ENCODE measurements around the gene PRKCZ.
"Not testable (repeated sequence)": the region's sequence is repeated elsewhere in the genome, so short reads cannot be mapped to it uniquely, and the experiment has no call there.

The PRKCZ gene

DNA sequence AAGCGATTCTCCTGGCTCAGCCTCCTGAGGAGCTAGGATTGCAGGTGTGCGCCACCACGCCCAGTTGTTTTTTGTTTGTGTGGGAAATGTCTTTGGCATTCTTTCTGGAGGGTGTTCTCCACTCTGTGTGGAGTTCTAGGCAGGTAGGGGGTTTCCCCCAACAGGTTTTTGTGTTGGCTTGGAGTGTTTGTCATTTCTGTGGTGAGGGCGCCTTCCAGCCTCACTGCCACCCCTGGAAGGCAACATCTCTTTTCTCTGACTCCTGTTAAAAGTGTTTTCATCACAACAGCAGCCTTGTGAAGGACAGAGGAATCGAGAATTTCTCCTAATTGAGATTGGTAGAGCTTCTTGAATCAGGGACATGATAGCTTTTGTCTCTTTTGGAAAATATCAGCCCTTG is 69.7 kb downstream of the PRKCZ start:
- no peaks in the 10 kb centered on the region for H3K27me3 ChIP-seq (ENCODE audit: insufficient read depth, low read length)
- no peak for DNase-seq
- no peak overlapping the region for H4K12ac ChIP-seq (ENCODE audit: low read depth, low read length)
- WGBS (ENCODE audit: extremely low coverage, insufficient coverage, insufficient read length): no CpG with 5 or more reads among the region's 5 CpGs
- H3K79me1 ChIP-seq (ENCODE audit: low read length): no peaks in the 10 kb centered on the region
- H4K91ac ChIP-seq (ENCODE audit: low read depth, low read length): no peak overlapping the region
- H3K4me1 ChIP-seq (ENCODE audit: control insufficient read depth in 1 of 2, insufficient read depth in 2 of 2, low read length in 2 of 2): peaks cover 7 to 10% of the 10 kb centered on the region in 2 experiments
- no peak overlapping the region for H4K8ac ChIP-seq (ENCODE audit: low read depth, low read length)
- H2BK5ac ChIP-seq (ENCODE audit: low read depth, low read length, poor library complexity): no peak overlapping the region
- no peak overlapping the region for H3K18ac ChIP-seq (ENCODE audit: low read length)
- no peak overlapping the region for H3K4ac ChIP-seq (ENCODE audit: low read depth, low read length)
- H3K36me3 ChIP-seq (ENCODE audit: control insufficient read depth in 1 of 2, insufficient read depth in 2 of 2, low read length in 2 of 2): peaks cover 0 to 2% of the 10 kb centered on the region in 2 experiments
- peaks cover 6% of the 10 kb centered on the region for H3K9me3 ChIP-seq (ENCODE audit: insufficient read depth, low read depth, low read length)
- H2BK12ac ChIP-seq (ENCODE audit: low read length): no peak overlapping the region
- H2BK120ac ChIP-seq (ENCODE audit: insufficient read depth, low read length, poor library complexity): no peak overlapping the region
- H3K14ac ChIP-seq (ENCODE audit: low read length): no peak overlapping the region
- no peak overlapping the region for H2AFZ ChIP-seq (ENCODE audit: insufficient read depth, low read length, poor library complexity)
- no peak overlapping the region for H3K4me3 ChIP-seq (ENCODE audit: low read depth, low read length)
- H2AK5ac ChIP-seq (ENCODE audit: low read length): no peak overlapping the region
- no peak overlapping the region for H3K4me2 ChIP-seq (ENCODE audit: low read length)
- H3K9ac ChIP-seq (ENCODE audit: low read length): no peak overlapping the region
- H3K79me2 ChIP-seq (ENCODE audit: control insufficient read depth, insufficient read depth, low read length, poor library complexity): no peaks in the 10 kb centered on the region
- no peak overlapping the region for H3K23ac ChIP-seq (ENCODE audit: low read length)
- H3K27ac ChIP-seq (ENCODE audit: low read depth, low read length): no peak overlapping the region

DNA sequence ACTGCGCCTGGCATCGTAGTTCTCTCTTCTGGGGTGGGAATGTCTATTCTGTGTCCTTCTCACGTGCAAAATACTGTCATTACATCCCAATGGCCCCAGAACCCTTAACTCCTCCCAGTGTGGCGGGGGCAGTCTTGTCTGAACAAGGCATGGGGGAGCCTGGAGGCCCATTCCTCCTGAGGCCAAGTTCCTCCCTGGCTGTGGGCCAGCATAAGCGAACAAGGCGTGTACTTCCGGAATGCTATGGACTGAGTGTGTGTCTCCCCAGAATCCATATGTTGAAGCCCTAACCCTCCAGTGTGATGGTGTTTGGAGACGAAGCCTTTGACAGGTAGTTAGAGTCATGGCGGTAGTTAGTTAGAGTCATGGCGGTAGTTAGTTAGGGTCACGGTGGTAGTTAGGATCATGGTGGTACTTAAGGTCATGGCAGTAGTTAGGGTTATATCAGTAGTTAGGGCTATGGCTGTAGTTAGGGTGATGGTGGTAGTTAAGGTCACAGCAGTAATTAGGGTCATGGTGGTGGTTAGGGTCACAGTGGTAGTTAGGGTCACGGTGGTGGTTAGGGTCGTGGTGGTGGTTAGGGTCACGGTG is 71.0 kb downstream of the PRKCZ start:
- Histone ChIP-seq H3K79me2 (ENCODE audit: control insufficient read depth, insufficient read depth, low read length, poor library complexity) (no peaks in the 10 kb centered on the region), H3K23ac (ENCODE audit: low read length) (no peak overlapping the region), H3K4me2 (ENCODE audit: low read length) (no peak overlapping the region), H4K12ac (ENCODE audit: low read depth, low read length) (no peak overlapping the region), H3K14ac (ENCODE audit: low read length) (no peak overlapping the region), H4K8ac (ENCODE audit: low read depth, low read length) (no peak overlapping the region), H4K91ac (ENCODE audit: low read depth, low read length) (no peak overlapping the region), H3K4ac (ENCODE audit: low read depth, low read length) (no peak overlapping the region), H2BK5ac (ENCODE audit: low read depth, low read length, poor library complexity) (no peak overlapping the region), H2AFZ (ENCODE audit: insufficient read depth, low read length, poor library complexity) (no peak overlapping the region), H3K18ac (ENCODE audit: low read length) (no peak overlapping the region), H3K4me3 (ENCODE audit: low read depth, low read length) (no peak overlapping the region), H3K9me3 (ENCODE audit: insufficient read depth, low read depth, low read length) (peaks cover 6% of the 10 kb centered on the region), H2BK120ac (ENCODE audit: insufficient read depth, low read length, poor library complexity) (no peak overlapping the region), H3K79me1 (ENCODE audit: low read length) (no peaks in the 10 kb centered on the region), H3K27me3 (ENCODE audit: insufficient read depth, low read length) (no peaks in the 10 kb centered on the region), H2AK5ac (ENCODE audit: low read length) (no peak overlapping the region), H3K4me1 (ENCODE audit: control insufficient read depth in 1 of 2, insufficient read depth in 2 of 2, low read length in 2 of 2) (peaks cover 0 to under 1% of the 10 kb centered on the region in 2 experiments), H3K27ac (ENCODE audit: low read depth, low read length) (no peak overlapping the region), H2BK12ac (ENCODE audit: low read length) (no peak overlapping the region), H3K9ac (ENCODE audit: low read length) (no peak overlapping the region), H3K36me3 (ENCODE audit: control insufficient read depth in 1 of 2, insufficient read depth in 2 of 2, low read length in 2 of 2) (peaks cover 4 to 7% of the 10 kb centered on the region in 2 experiments)
- WGBS (ENCODE audit: extremely low coverage, insufficient coverage, insufficient read length): no CpG with 5 or more reads among the region's 14 CpGs
- no peak for DNase-seq

DNA sequence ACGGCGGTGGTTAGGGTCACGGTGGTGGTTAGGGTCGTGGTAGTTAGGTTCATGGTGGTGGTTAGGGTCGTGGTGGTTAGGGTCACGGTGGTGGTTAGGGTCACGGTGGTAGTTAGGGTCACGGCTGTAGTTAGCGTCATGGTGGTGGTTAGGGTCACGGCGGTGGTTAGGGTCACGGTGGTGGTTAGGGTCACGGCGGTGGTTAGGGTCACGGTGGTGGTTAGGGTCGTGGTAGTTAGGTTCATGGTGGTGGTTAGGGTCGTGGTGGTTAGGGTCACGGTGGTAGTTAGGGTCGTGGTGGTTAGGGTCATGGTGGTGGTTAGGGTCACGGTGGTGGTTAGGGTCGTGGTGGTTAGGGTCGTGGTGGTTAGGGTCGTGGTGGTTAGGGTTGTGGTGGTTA is 71.6 kb downstream of the PRKCZ start:
- H3K36me3 ChIP-seq (ENCODE audit: control insufficient read depth in 1 of 2, insufficient read depth in 2 of 2, low read length in 2 of 2); H2BK120ac ChIP-seq (ENCODE audit: insufficient read depth, low read length, poor library complexity); H3K9ac ChIP-seq (ENCODE audit: low read length); H2AK5ac ChIP-seq (ENCODE audit: low read length); H4K91ac ChIP-seq (ENCODE audit: low read depth, low read length); H3K18ac ChIP-seq (ENCODE audit: low read length); H3K9me3 ChIP-seq (ENCODE audit: insufficient read depth, low read depth, low read length); H3K4me2 ChIP-seq (ENCODE audit: low read length); H3K4me1 ChIP-seq (ENCODE audit: control insufficient read depth in 1 of 2, insufficient read depth in 2 of 2, low read length in 2 of 2); H3K4me3 ChIP-seq (ENCODE audit: low read depth, low read length); H3K27ac ChIP-seq (ENCODE audit: low read depth, low read length); H3K14ac ChIP-seq (ENCODE audit: low read length); H2AFZ ChIP-seq (ENCODE audit: insufficient read depth, low read length, poor library complexity); H2BK5ac ChIP-seq (ENCODE audit: low read depth, low read length, poor library complexity); H4K12ac ChIP-seq (ENCODE audit: low read depth, low read length); H3K79me1 ChIP-seq (ENCODE audit: low read length); H3K4ac ChIP-seq (ENCODE audit: low read depth, low read length); H3K27me3 ChIP-seq (ENCODE audit: insufficient read depth, low read length); H3K23ac ChIP-seq (ENCODE audit: low read length); DNase-seq; H2BK12ac ChIP-seq (ENCODE audit: low read length); H4K8ac ChIP-seq (ENCODE audit: low read depth, low read length); H3K79me2 ChIP-seq (ENCODE audit: control insufficient read depth, insufficient read depth, low read length, poor library complexity): not testable (repeated sequence)
- WGBS (ENCODE audit: extremely low coverage, insufficient coverage, insufficient read length): no CpG with 5 or more reads among the region's 23 CpGs

DNA sequence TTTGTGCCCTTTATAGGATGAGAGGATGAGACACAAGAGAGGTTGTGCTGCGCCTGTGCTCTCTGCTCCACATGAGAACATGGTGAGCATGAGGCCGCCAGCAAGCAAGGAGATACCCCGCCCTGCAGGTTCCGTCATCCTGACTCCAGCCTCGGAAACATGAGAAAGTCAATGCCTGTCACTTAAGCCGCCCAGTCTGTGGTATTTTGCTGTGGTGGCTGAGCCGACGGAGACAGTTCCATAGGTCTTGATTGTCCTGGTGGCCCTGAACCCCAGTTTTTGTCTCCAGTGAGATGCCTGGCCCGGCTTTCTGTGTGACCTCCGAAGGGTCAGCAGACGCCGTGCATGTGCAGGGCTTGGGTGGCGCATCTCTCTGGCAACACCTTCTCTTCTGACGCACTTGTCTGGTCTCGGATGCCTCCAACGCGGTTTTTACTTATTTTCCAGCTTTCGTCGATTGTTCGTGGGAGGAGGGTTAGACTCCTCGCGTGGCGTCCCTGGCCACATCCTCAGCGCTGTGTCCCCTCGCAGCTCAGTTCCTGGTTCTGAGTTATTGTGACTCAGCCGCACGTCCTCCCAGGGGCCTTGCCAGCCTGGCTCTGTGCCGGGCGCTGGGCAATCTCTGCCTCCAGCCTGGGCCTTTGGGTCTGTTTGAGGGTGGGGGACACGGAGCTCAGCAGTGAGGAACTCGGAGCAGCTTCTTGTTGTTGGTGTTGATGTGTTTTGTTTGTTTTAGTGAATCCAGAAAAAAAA is 74.4 kb downstream of the PRKCZ start:
- Histone ChIP-seq H3K4me2 (ENCODE audit: low read length) (no peak overlapping the region), H3K27me3 (ENCODE audit: insufficient read depth, low read length) (no peaks in the 10 kb centered on the region), H3K4me1 (ENCODE audit: control insufficient read depth in 1 of 2, insufficient read depth in 2 of 2, low read length in 2 of 2) (peaks cover 0 to 5% of the 10 kb centered on the region in 2 experiments), H3K4me3 (ENCODE audit: low read depth, low read length) (no peak overlapping the region), H3K4ac (ENCODE audit: low read depth, low read length) (no peak overlapping the region), H3K36me3 (ENCODE audit: control insufficient read depth in 1 of 2, insufficient read depth in 2 of 2, low read length in 2 of 2) (peaks cover 18 to 20% of the 10 kb centered on the region in 2 experiments), H2BK120ac (ENCODE audit: insufficient read depth, low read length, poor library complexity) (no peak overlapping the region), H2AFZ (ENCODE audit: insufficient read depth, low read length, poor library complexity) (no peak overlapping the region), H3K18ac (ENCODE audit: low read length) (no peak overlapping the region), H3K23ac (ENCODE audit: low read length) (no peak overlapping the region), H3K9ac (ENCODE audit: low read length) (no peak overlapping the region), H3K14ac (ENCODE audit: low read length) (no peak overlapping the region), H3K79me2 (ENCODE audit: control insufficient read depth, insufficient read depth, low read length, poor library complexity) (no peaks in the 10 kb centered on the region), H2BK12ac (ENCODE audit: low read length) (no peak overlapping the region), H2AK5ac (ENCODE audit: low read length) (no peak overlapping the region), H3K79me1 (ENCODE audit: low read length) (no peaks in the 10 kb centered on the region), H4K8ac (ENCODE audit: low read depth, low read length) (no peak overlapping the region), H3K9me3 (ENCODE audit: insufficient read depth, low read depth, low read length) (peaks cover 8% of the 10 kb centered on the region), H4K12ac (ENCODE audit: low read depth, low read length) (no peak overlapping the region), H2BK5ac (ENCODE audit: low read depth, low read length, poor library complexity) (no peak overlapping the region), H3K27ac (ENCODE audit: low read depth, low read length) (no peak overlapping the region), H4K91ac (ENCODE audit: low read depth, low read length) (no peak overlapping the region)
- WGBS (ENCODE audit: extremely low coverage, insufficient coverage, insufficient read length): no CpG with 5 or more reads among the region's 31 CpGs
- DNase-seq: peak in 1 of 2 donors; percentile 56
